ENCODE measurements around the gene PTGR1.
"Not testable (repeated sequence)": the region's sequence is repeated elsewhere in the genome, so short reads cannot be mapped to it uniquely, and the experiment has no call there.

Gene PTGR1

DNA sequence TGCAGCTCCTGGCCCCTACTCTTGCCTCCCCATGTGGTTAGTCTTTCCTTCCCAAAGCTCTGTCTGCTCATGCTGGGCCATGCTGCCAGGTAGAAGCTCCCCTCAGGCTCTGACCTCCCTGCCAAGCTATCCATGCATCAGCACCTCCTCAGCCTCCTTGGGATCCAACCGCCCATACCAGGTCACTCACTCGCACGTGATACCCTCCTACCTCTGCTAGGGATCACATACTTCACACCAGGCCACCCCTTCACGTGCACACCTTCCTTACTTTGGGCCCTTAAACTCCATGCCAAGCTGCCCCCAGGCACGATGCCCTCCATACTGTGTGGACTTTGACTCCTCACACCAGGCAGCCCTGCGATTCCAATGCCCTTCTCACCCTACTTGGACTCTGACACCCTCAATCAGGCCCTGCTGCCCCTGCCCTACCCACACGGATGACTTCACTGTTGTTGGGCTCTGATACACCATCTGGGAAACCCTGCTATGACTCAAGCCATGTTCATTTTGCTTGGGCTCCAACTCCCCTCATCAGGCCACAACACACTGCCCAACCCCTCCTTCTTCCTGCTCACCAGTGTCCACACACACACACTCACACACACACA, 40.3 kb downstream of the PTGR1 start:
- Histone ChIP-seq H3K27me3 (no peaks in the 10 kb centered on the region), H3K4me1 (ENCODE audit: control insufficient read depth in 1 of 2, insufficient read depth in 1 of 2, low read depth in 1 of 2, low read length in 1 of 2) (no peaks in the 10 kb centered on the region), H3K27ac (no peak overlapping the region), H3K9me3 (peaks cover 14% of the 10 kb centered on the region), H3K36me3 (no peaks in the 10 kb centered on the region), H3K4me3 (ENCODE audit: low read depth in 1 of 2, low read length in 1 of 2) (no peak overlapping the region)
- TF ChIP-seq CTCF (IDR thresholded peaks at IDR 0.05): no peak

- H3K9me3 ChIP-seq: peaks cover 15% of the 10 kb centered on the region
- H3K4me3 ChIP-seq (ENCODE audit: low read depth in 1 of 2, low read length in 1 of 2); H3K27me3 ChIP-seq; H3K27ac ChIP-seq; H3K4me1 ChIP-seq (ENCODE audit: control insufficient read depth in 1 of 2, insufficient read depth in 1 of 2, low read depth in 1 of 2, low read length in 1 of 2); H3K36me3 ChIP-seq: not testable (repeated sequence)
Observed at GRCh38 chr9:111555425-111555824, 44.0 kb downstream of the PTGR1 start.

DNA sequence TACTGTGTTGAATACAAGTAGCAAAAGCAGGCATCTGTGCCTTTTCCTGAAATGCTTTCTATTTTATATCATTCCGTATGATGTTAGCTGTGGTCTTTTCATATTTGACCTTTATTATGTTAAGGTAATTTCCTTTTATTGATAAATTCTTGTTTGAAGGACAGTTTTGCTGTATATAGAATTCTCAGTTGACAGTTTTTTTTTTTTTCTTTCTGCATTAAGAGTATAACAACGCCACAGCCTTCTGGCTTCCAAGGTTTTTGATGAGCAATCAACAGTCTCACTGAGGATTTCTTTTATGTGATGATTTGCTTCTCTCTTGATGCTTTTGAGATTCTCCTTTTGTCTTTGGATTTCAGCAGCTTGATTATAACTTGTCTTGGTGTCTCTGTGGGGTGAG, 50.8 kb downstream of the PTGR1 start:
- Histone ChIP-seq H3K4me3 (ENCODE audit: low read depth in 1 of 2, low read length in 1 of 2) (no peak overlapping the region), H3K9me3 (peaks cover 34% of the 10 kb centered on the region)
- TF ChIP-seq CTCF (IDR thresholded peaks at IDR 0.05): no peak

DNA sequence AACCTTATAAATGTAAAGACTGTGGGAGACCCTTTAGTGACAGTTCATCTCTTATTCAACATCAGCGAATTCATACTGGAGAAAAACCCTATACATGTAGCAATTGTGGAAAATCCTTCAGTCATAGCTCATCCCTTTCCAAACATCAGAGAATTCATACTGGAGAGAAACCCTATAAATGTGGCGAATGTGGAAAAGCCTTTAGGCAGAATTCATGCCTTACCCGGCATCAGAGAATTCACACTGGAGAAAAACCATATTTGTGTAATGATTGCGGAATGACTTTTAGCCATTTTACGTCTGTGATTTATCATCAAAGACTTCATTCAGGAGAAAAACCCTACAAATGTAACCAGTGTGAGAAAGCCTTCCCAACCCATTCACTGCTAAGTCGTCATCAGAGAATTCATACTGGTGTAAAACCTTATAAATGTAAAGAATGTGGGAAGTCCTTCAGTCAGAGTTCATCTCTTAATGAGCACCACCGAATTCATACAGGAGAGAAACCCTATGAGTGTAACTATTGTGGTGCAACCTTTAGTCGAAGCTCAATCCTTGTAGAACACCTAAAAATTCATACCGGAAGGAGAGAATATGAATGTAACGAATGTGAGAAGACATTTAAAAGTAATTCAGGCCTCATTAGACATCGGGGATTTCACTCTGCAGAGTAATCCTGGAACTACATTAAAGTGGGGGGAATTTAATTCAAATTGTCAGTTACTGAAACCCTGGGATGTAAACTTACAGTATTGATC, 56.8 kb downstream of the PTGR1 start:
- Histone ChIP-seq H3K27me3 (no peaks in the 10 kb centered on the region), H3K4me1 (ENCODE audit: control insufficient read depth in 1 of 2, insufficient read depth in 1 of 2, low read depth in 1 of 2, low read length in 1 of 2) (no peaks in the 10 kb centered on the region), H3K36me3 (no peaks in the 10 kb centered on the region), H3K9me3 (peaks cover 53% of the 10 kb centered on the region), H3K4me3 (ENCODE audit: low read depth in 1 of 2, low read length in 1 of 2) (no peak overlapping the region), H3K27ac (no peak overlapping the region)
- TF ChIP-seq CTCF (IDR thresholded peaks at IDR 0.05): no peak

More for the DNA sequence above, 50.8 kb downstream of the PTGR1 start:
- Histone ChIP-seq H3K4me1 (ENCODE audit: control insufficient read depth in 1 of 2, insufficient read depth in 1 of 2, low read depth in 1 of 2, low read length in 1 of 2) (no peaks in the 10 kb centered on the region), H3K36me3 (no peaks in the 10 kb centered on the region), H3K27me3 (no peaks in the 10 kb centered on the region), H3K27ac (no peak overlapping the region)

- TF ChIP-seq CTCF (IDR thresholded peaks at IDR 0.05): no peak
- H3K4me1 ChIP-seq (ENCODE audit: control insufficient read depth in 1 of 2, insufficient read depth in 1 of 2, low read depth in 1 of 2, low read length in 1 of 2): no peaks in the 10 kb centered on the region
- H3K27me3 ChIP-seq: no peaks in the 10 kb centered on the region
- H3K4me3 ChIP-seq (ENCODE audit: low read depth in 1 of 2, low read length in 1 of 2): no peak overlapping the region
- peaks cover 5% of the 10 kb centered on the region for H3K9me3 ChIP-seq
- H3K36me3 ChIP-seq: no peaks in the 10 kb centered on the region
- no peak overlapping the region for H3K27ac ChIP-seq
Observed at GRCh38 chr9:111533099-111533790, 66.2 kb downstream of the PTGR1 start.

DNA sequence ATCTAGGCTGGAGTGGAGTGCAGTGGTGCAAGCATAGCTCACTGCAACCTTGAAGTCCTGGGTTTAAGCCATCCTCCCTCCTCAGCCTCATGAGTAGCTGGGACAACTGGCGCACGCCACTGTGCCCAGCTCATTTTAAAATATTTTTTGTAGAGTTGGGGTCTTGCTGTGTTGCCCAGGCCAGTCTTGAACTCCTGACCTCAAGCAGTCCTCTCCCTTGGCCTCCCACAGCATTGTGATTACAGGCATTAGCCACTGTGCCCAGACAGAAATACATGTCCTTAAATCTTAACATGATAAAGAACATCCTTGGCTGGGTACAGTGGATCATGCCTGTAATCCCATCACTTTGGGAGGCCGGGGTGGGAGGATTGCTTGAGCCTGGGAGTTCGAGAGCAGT, 67.7 kb downstream of the PTGR1 start:
- peaks cover 10% of the 10 kb centered on the region for H3K27me3 ChIP-seq
- no peaks in the 10 kb centered on the region for H3K9me3 ChIP-seq
- no peak overlapping the region for H3K27ac ChIP-seq
- no peak overlapping the region for H3K4me3 ChIP-seq (ENCODE audit: low read depth in 1 of 2, low read length in 1 of 2)
- no peaks in the 10 kb centered on the region for H3K4me1 ChIP-seq (ENCODE audit: control insufficient read depth in 1 of 2, insufficient read depth in 1 of 2, low read depth in 1 of 2, low read length in 1 of 2)
- TF ChIP-seq CTCF (IDR thresholded peaks at IDR 0.05): no peak
- H3K36me3 ChIP-seq: no peaks in the 10 kb centered on the region

All from neutrophil (primary cell).